PC-3 (cell line): ENCODE data around the gene UBA1. TPM values are rescaled to one million over a fixed set of nuclear protein-coding genes. Genes with fewer than 3 reads are reported as not detected.

Experiments used
- ATAC-seq: fragments of 200-7000 bp; cut with Tn5 transposase; 2 replicates; pipeline ENCODE4 v1.9.1; 2020; ENCODE audit warnings: mild to moderate bottlenecking, moderate library complexity
- BruUV-seq: library from RNA; stranded (reverse); fragments of 400-500 nt; replicated peaks from 2 replicates; lab custom pipeline; 2021; lab: Mats Ljungman, UMichigan
- CTCF ChIA-PET: fragments of 300-600 bp; sonication (Branson Sonifier 250); formaldehyde crosslinking; loops from one replicate; lab custom pipeline; 2022; ENCODE audit warnings: antibody characterized with exemption; lab: Charles Lee
- POLR2A ChIA-PET: fragments of 300-600 bp; sonication (Branson Sonifier 250); formaldehyde crosslinking; loops from one replicate; lab custom pipeline; 2022; ENCODE audit warnings: antibody characterized with exemption; ENCODE audit not compliant: unreplicated experiment; lab: Charles Lee
- DNase-seq: peaks from one replicate; pipeline ENCODE4 v3.0.0-alpha.2; 2015
- H2AFZ ChIP-seq: fragments of 300-600 bp; sonication (generic); 2 replicates; pipeline ENCODE4 v1.6.0; 2016; ENCODE audit warnings: antibody characterized with exemption, low read length
- H3F3A ChIP-seq: fragments of 300-600 bp; sonication (generic); one replicate; pipeline ENCODE4 v1.6.0; 2017; ENCODE audit warnings: antibody characterized with exemption, low read length, control low read depth, mild to moderate bottlenecking; ENCODE audit not compliant: unreplicated experiment
- H3K27ac ChIP-seq: fragments of 300-600 bp; sonication (generic); 2 replicates; pipeline ENCODE4 v1.5.1; 2016; ENCODE audit warnings: mild to moderate bottlenecking, low read length
- H3K27me3 ChIP-seq: fragments of 300-600 bp; sonication (generic); 2 replicates; pipeline ENCODE4 v1.6.1; 2016; ENCODE audit warnings: low read length, mixed read lengths
- H3K36me3 ChIP-seq: fragments of 300-600 bp; sonication (generic); 2 replicates; pipeline ENCODE4 v1.6.1; 2016; ENCODE audit warnings: low read depth, mixed run types, low read length, mixed read lengths
- H3K4me1 ChIP-seq: fragments of 300-600 bp; sonication (generic); 2 replicates; pipeline ENCODE4 v1.5.1; 2016; ENCODE audit warnings: low read length; ENCODE audit not compliant: insufficient read depth
- H3K4me2 ChIP-seq: fragments of 300-600 bp; sonication (generic); 2 replicates; pipeline ENCODE4 v1.6.0; 2016; ENCODE audit warnings: low read length
- H3K4me3 ChIP-seq: fragments of 300-600 bp; sonication (generic); 2 replicates; pipeline ENCODE4 v1.5.1; 2016; ENCODE audit warnings: mild to moderate bottlenecking, low read length, mixed read lengths
- H3K79me2 ChIP-seq: fragments of 300-600 bp; sonication (generic); 2 replicates; pipeline ENCODE4 v1.6.1; 2017; ENCODE audit warnings: low read length, mixed read lengths
- H3K9ac ChIP-seq: fragments of 300-600 bp; sonication (generic); 2 replicates; pipeline ENCODE4 v1.6.0; 2016; ENCODE audit warnings: mild to moderate bottlenecking, low read length
- H3K9me2 ChIP-seq: fragments of 300-600 bp; sonication (generic); replicated peaks from 2 replicates; pipeline ENCODE4 v1.6.1; 2016; ENCODE audit warnings: mixed run types, low read length, mixed read lengths
- H3K9me3 ChIP-seq: fragments of 300-600 bp; sonication (generic); 2 replicates; pipeline ENCODE4 v1.6.1; 2016; ENCODE audit warnings: low read length, mixed read lengths
- H4K20me1 ChIP-seq: fragments of 300-600 bp; sonication (generic); 2 replicates; pipeline ENCODE4 v1.6.1; 2016; ENCODE audit warnings: low read length, mixed read lengths
- CTCF ChIP-seq: fragments of 300-600 bp; sonication (generic); conservative IDR thresholded peaks from 2 replicates; pipeline ENCODE4 v1.5.1; 2017; ENCODE audit warnings: antibody characterized with exemption, low read depth, mild to moderate bottlenecking, low read length
- EZH2 ChIP-seq: fragments of 300-600 bp; sonication (generic); IDR thresholded peaks from one replicate; pipeline ENCODE4 v1.6.1; 2017; ENCODE audit warnings: antibody characterized with exemption, mild to moderate bottlenecking, low read length; ENCODE audit not compliant: unreplicated experiment
- EZH2phosphoT487 ChIP-seq: fragments of 300-600 bp; sonication (generic); IDR thresholded peaks from 2 replicates; pipeline ENCODE4 v1.6.1; 2018; ENCODE audit warnings: mild to moderate bottlenecking, antibody characterized with exemption, low read length, borderline replicate concordance
- intact Hi-C: fragments of 100-400 bp; cut with micrococcal nuclease; formaldehyde crosslinking; loops from 2 replicates; pipeline ENCODE4 v1.9.0; 2023
- total RNA-seq: library from RNA; depleted of rRNA; stranded (reverse); fragments of >200 nt; gene quantifications from 2 replicates; pipeline ENCODE4 v1.2.3, GENCODE V29; 2014

Gene UBA1
- total RNA-seq, 1 experiment from 2014 or later = 282 TPM

- H3K9me2 ChIP-seq = no peaks in the 10 kb centered on the region
- H3K4me3 ChIP-seq = no peak overlapping the region; the same call in 1 of the 2 replicates
- TF ChIP-seq CTCF (no peak), EZH2phosphoT487 (no peak), EZH2 (no peak)
- ATAC-seq = no peak
- peaks cover 16% of the 10 kb centered on the region for H3F3A ChIP-seq
- peaks cover 33% of the 10 kb centered on the region for H3K79me2 ChIP-seq
- CTCF ChIA-PET = interaction anchor here (0.6 to 1.3 kb wide), 2 partner anchors 16 to 96 kb away, joined by 3 read pairs; no protein-coding TSS in a partner anchor
- BruUV-seq = no TSS peak
- peaks cover 34% of the 10 kb centered on the region for H3K4me1 ChIP-seq
- no peak overlapping the region for H2AFZ ChIP-seq
- H3K27ac ChIP-seq = peak overlapping the region; percentile 96
- no peaks in the 10 kb centered on the region for H3K27me3 ChIP-seq
- no peak for DNase-seq
- POLR2A ChIA-PET = no interaction called here
- intact Hi-C loops = loop anchor here (5.0 kb wide), 1 partner anchor 96 kb away; no protein-coding TSS in a partner anchor
- peak overlapping the region; percentile 84 for H3K4me2 ChIP-seq
- H3K9me3 ChIP-seq = no peaks in the 10 kb centered on the region
- H4K20me1 ChIP-seq = peaks cover 25% of the 10 kb centered on the region
- peak overlapping the region; percentile 17; the same call in 1 of the 2 replicates for H3K9ac ChIP-seq
- H3K36me3 ChIP-seq = peaks cover 45% of the 10 kb centered on the region
Measured at GRCh38 chrX:47216393-47216925, 22.8 kb downstream of the UBA1 start.

- Histone ChIP-seq H3K9ac (peak overlapping the region; percentile 74), H3K9me3 (no peaks in the 10 kb centered on the region), H2AFZ (0 out of 2 replicates have a peak overlapping the region, but pooled peaks have one; percentile 51), H3K27ac (peak overlapping the region; percentile 96), H3K4me2 (peak overlapping the region; percentile 84), H3K27me3 (no peaks in the 10 kb centered on the region), H3K36me3 (peaks cover 38% of the 10 kb centered on the region), H3K4me3 (peak overlapping the region; percentile 58), H3K4me1 (peaks cover 34% of the 10 kb centered on the region), H3F3A (peaks cover 16% of the 10 kb centered on the region), H3K9me2 (no peaks in the 10 kb centered on the region), H4K20me1 (peaks cover 30% of the 10 kb centered on the region), H3K79me2 (peaks cover 41% of the 10 kb centered on the region)
- ATAC-seq (peak; percentile 12), DNase-seq (peak; percentile 75)
- intact Hi-C loops = loop anchor here (1.0 to 5.0 kb wide), 2 partner anchors 95 to 167 kb away; no protein-coding TSS in a partner anchor
- ChIA-PET POLR2A (interaction anchor here (0.5 to 1.3 kb wide), 5 partner anchors 16 to 284 kb away, joined by 3 to 9 read pairs (median 5); partner anchors contain the start of gene USP11), CTCF (interaction anchor here (1.0 kb wide), 2 partner anchors 17 to 167 kb away, joined by 3 to 7 read pairs; no protein-coding TSS in a partner anchor)
- no peak for TF ChIP-seq CTCF
- BruUV-seq = no TSS peak
Measured at GRCh38 chrX:47217121-47217851, 23.7 kb downstream of the UBA1 start.
